GM23338 (cell line): Measurements from ENCODE around the gene USP2. TPM values are rescaled to one million over a fixed set of nuclear protein-coding genes. Genes with fewer than 3 reads are reported as not detected.
A peak's percentile ranks its signal among the peaks of the same experiment; 100 is the strongest.

Source experiments
- ATAC-seq: fragments of 200-7000 bp; cut with Tn5 transposase; 3 replicates; pipeline ENCODE4 v1.9.1; 2020
- DNase-seq: peaks from one replicate; pipeline ENCODE4 v3.0.0-alpha.2; 2015; ENCODE audit warnings: low spot score
- H2AFZ ChIP-seq: fragments of 200-600 bp; sonication (generic); 2 replicates; pipeline ENCODE4 v1.8.0; 2016; ENCODE audit warnings: antibody characterized with exemption, mild to moderate bottlenecking, moderate library complexity
- H3F3A ChIP-seq: fragments of 200-600 bp; sonication (generic); replicated peaks from 2 replicates; pipeline ENCODE4 v1.8.0; 2017; ENCODE audit warnings: antibody characterized with exemption, mixed run types, low read depth
- H3K27ac ChIP-seq: fragments of 200-600 bp; sonication (generic); 2 replicates; pipeline ENCODE4 v1.6.1; 2016; ENCODE audit warnings: low read depth
- H3K27me3 ChIP-seq: fragments of 200-600 bp; sonication (generic); 2 replicates; pipeline ENCODE4 v1.8.0; 2016; ENCODE audit warnings: mild to moderate bottlenecking, mixed run types, moderate library complexity; ENCODE audit not compliant: insufficient read depth
- H3K36me3 ChIP-seq: fragments of 200-600 bp; sonication (generic); 2 replicates; pipeline ENCODE4 v1.8.0; 2016; ENCODE audit warnings: mild to moderate bottlenecking; ENCODE audit not compliant: insufficient read depth
- H3K4me1 ChIP-seq: fragments of 200-600 bp; sonication (generic); 2 replicates; pipeline ENCODE4 v1.8.0; 2016; ENCODE audit warnings: mild to moderate bottlenecking, moderate library complexity; ENCODE audit not compliant: insufficient read depth
- H3K4me2 ChIP-seq: fragments of 200-600 bp; sonication (generic); 2 replicates; pipeline ENCODE4 v1.7.1; 2017; ENCODE audit warnings: mixed run types
- H3K4me3 ChIP-seq: fragments of 200-600 bp; sonication (generic); 2 replicates; pipeline ENCODE4 v1.6.1; 2016; ENCODE audit warnings: mixed run types
- H3K79me2 ChIP-seq: fragments of 200-600 bp; sonication (generic); replicated peaks from 2 replicates; pipeline ENCODE4 v1.8.0; 2017; ENCODE audit warnings: mild to moderate bottlenecking; ENCODE audit not compliant: insufficient read depth
- H3K9me2 ChIP-seq: fragments of 200-600 bp; sonication (generic); 2 replicates; pipeline ENCODE4 v1.8.0; 2017; ENCODE audit not compliant: insufficient read depth
- H4K20me1 ChIP-seq: fragments of 200-600 bp; sonication (generic); replicated peaks from 2 replicates; pipeline ENCODE4 v1.8.0; 2017; ENCODE audit warnings: mild to moderate bottlenecking; ENCODE audit not compliant: insufficient read depth
- H3K27ac Mint-ChIP-seq: 2 replicates; pipeline ENCODE4 v1.8.0; 2020; ENCODE audit warnings: inconsistent platforms, mild to moderate bottlenecking, moderate library complexity, mixed read lengths
- H3K27me3 Mint-ChIP-seq: 3 replicates; pipeline ENCODE4 v1.8.0; 2022; ENCODE audit warnings: low read depth, mild to moderate bottlenecking, moderate library complexity, mixed read lengths, inconsistent platforms; ENCODE audit not compliant: insufficient read depth, poor library complexity
- H3K36me3 Mint-ChIP-seq: 3 replicates; pipeline ENCODE4 v1.8.0; 2021; ENCODE audit warnings: low read depth, mild to moderate bottlenecking, inconsistent platforms, moderate library complexity, mixed read lengths
- H3K4me1 Mint-ChIP-seq: 3 replicates; pipeline ENCODE4 v1.8.0; 2020; ENCODE audit warnings: mild to moderate bottlenecking, inconsistent platforms, mixed read lengths
- H3K4me3 Mint-ChIP-seq: 3 replicates; pipeline ENCODE4 v1.8.0; 2021; ENCODE audit warnings: moderate library complexity, mild to moderate bottlenecking, inconsistent platforms, mixed read lengths
- H3K9me3 Mint-ChIP-seq: 3 replicates; pipeline ENCODE4 v1.8.0; 2020; ENCODE audit warnings: moderate library complexity, mild to moderate bottlenecking, inconsistent platforms, mixed read lengths
- CREB1 ChIP-seq: fragments of 250-450 bp; sonication (Bioruptor Pico); IDR thresholded peaks from 2 replicates; pipeline ENCODE4 v1.5.0; 2020; ENCODE audit warnings: low read depth, mild to moderate bottlenecking, moderate library complexity
- CTCF ChIP-seq, 2 experiments: fragments of 200-600 bp in 1 of 2; sonication (generic) in 1 of 2; conservative IDR thresholded peaks; 2 replicates each; pipeline versions ENCODE4 v1.5.1 to v1.6.1; 2016 to 2017; ENCODE audit warnings: antibody characterized with exemption in 2 of 2, low read depth in 2 of 2, mild to moderate bottlenecking in 2 of 2, moderate library complexity in 1 of 2
- ETS1 ChIP-seq: IDR thresholded peaks from 2 replicates; pipeline ENCODE4 v1.6.1; 2016; ENCODE audit warnings: antibody characterized with exemption
- EZH2phosphoT487 ChIP-seq: fragments of 200-600 bp; sonication (generic); IDR thresholded peaks from one replicate; pipeline ENCODE4 v1.8.1; 2018; ENCODE audit warnings: antibody characterized with exemption; ENCODE audit not compliant: unreplicated experiment
- JUNB ChIP-seq: IDR thresholded peaks from one replicate; pipeline ENCODE4 v1.6.1; 2016; ENCODE audit warnings: antibody characterized with exemption; ENCODE audit not compliant: unreplicated experiment
- NANOG ChIP-seq: IDR thresholded peaks from 2 replicates; pipeline ENCODE4 v1.6.1; 2016; ENCODE audit warnings: antibody characterized with exemption, borderline replicate concordance
- POLR2AphosphoS5 ChIP-seq: IDR thresholded peaks from 2 replicates; pipeline ENCODE4 v1.6.1; 2016; ENCODE audit warnings: antibody characterized with exemption, low read depth
- REST ChIP-seq: IDR thresholded peaks from one replicate; pipeline ENCODE4 v1.6.1; 2018; ENCODE audit warnings: antibody characterized with exemption; ENCODE audit not compliant: unreplicated experiment
- STAT1 ChIP-seq: IDR thresholded peaks from one replicate; pipeline ENCODE4 v1.6.1; 2016; ENCODE audit warnings: antibody characterized with exemption; ENCODE audit not compliant: unreplicated experiment
- ZNF114 ChIP-seq: fragments of 250-450 bp; sonication (Bioruptor Pico); IDR thresholded peaks from 2 replicates; pipeline ENCODE4 v1.5.0; 2020; ENCODE audit warnings: mild to moderate bottlenecking, moderate library complexity
- polyA plus RNA-seq: library from polyadenylated mRNA; unstranded; fragments of >200 nt; fragmentation: Nextera tagmentation; extraction: Ambion mirVana; gene quantifications from 2 replicates; pipeline ENCODE4 v1.2.1, GENCODE V29; 2016
- total RNA-seq: library from RNA; depleted of rRNA; stranded (reverse); fragments of >200 nt; shearing (Covaris generic); gene quantifications from 2 replicates; pipeline ENCODE4 v1.2.3, GENCODE V29; 2014
- TF ChIP-seq, protein P1 (sequence below): fragments of 250-450 bp; sonication (Bioruptor Pico); IDR thresholded peaks from 2 replicates; pipeline ENCODE4 v1.5.0; 2020; ENCODE audit warnings: mild to moderate bottlenecking, moderate library complexity

USP2 gene
- total and polyA plus RNA-seq, 2 experiments from 2014 or later: 4.9 to 5.0 TPM

- TF ChIP-seq, protein P1, sequence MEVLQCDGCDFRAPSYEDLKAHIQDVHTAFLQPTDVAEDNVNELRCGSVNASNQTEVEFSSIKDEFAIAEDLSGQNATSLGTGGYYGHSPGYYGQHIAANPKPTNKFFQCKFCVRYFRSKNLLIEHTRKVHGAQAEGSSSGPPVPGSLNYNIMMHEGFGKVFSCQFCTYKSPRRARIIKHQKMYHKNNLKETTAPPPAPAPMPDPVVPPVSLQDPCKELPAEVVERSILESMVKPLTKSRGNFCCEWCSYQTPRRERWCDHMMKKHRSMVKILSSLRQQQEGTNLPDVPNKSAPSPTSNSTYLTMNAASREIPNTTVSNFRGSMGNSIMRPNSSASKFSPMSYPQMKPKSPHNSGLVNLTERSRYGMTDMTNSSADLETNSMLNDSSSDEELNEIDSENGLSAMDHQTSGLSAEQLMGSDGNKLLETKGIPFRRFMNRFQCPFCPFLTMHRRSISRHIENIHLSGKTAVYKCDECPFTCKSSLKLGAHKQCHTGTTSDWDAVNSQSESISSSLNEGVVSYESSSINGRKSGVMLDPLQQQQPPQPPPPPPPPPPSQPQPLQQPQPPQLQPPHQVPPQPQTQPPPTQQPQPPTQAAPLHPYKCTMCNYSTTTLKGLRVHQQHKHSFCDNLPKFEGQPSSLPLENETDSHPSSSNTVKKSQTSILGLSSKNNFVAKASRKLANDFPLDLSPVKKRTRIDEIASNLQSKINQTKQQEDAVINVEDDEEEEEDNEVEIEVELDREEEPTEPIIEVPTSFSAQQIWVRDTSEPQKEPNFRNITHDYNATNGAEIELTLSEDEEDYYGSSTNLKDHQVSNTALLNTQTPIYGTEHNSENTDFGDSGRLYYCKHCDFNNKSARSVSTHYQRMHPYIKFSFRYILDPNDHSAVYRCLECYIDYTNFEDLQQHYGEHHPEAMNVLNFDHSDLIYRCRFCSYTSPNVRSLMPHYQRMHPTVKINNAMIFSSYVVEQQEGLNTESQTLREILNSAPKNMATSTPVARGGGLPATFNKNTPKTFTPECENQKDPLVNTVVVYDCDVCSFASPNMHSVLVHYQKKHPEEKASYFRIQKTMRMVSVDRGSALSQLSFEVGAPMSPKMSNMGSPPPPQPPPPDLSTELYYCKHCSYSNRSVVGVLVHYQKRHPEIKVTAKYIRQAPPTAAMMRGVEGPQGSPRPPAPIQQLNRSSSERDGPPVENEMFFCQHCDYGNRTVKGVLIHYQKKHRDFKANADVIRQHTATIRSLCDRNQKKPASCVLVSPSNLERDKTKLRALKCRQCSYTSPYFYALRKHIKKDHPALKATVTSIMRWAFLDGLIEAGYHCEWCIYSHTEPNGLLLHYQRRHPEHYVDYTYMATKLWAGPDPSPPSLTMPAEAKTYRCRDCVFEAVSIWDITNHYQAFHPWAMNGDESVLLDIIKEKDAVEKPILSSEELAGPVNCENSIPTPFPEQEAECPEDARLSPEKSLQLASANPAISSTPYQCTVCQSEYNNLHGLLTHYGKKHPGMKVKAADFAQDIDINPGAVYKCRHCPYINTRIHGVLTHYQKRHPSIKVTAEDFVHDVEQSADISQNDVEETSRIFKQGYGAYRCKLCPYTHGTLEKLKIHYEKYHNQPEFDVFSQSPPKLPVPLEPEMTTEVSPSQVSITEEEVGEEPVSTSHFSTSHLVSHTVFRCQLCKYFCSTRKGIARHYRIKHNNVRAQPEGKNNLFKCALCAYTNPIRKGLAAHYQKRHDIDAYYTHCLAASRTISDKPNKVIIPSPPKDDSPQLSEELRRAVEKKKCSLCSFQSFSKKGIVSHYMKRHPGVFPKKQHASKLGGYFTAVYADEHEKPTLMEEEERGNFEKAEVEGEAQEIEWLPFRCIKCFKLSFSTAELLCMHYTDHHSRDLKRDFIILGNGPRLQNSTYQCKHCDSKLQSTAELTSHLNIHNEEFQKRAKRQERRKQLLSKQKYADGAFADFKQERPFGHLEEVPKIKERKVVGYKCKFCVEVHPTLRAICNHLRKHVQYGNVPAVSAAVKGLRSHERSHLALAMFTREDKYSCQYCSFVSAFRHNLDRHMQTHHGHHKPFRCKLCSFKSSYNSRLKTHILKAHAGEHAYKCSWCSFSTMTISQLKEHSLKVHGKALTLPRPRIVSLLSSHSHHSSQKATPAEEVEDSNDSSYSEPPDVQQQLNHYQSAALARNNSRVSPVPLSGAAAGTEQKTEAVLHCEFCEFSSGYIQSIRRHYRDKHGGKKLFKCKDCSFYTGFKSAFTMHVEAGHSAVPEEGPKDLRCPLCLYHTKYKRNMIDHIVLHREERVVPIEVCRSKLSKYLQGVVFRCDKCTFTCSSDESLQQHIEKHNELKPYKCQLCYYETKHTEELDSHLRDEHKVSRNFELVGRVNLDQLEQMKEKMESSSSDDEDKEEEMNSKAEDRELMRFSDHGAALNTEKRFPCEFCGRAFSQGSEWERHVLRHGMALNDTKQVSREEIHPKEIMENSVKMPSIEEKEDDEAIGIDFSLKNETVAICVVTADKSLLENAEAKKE: peak; percentile 43; the same call in 1 of the 2 replicates
Measured at GRCh38 chr11:119416606-119417580, 35.4 kb upstream of the USP2 start (continued).

- ATAC-seq: no peak; the same call in 2 of the 3 replicates
- Histone ChIP-seq H3K9me2 (no peaks in the 10 kb centered on the region), H4K20me1 (peaks cover 10% of the 10 kb centered on the region), H3K27me3 (no peaks in the 10 kb centered on the region), H3K4me1 (peaks cover 29% of the 10 kb centered on the region), H3K79me2 (peaks cover 15% of the 10 kb centered on the region), H3F3A (peaks cover 32% of the 10 kb centered on the region), H3K27ac (no peak overlapping the region), H3K4me2 (no peak overlapping the region), H3K36me3 (peaks cover 16% of the 10 kb centered on the region), H3K4me3 (no peak overlapping the region), H2AFZ (no peak overlapping the region)
- Mint-ChIP-seq H3K4me1 (peaks cover 42% of the 10 kb centered on the region), H3K4me3 (no peak overlapping the region), H3K27ac (no peak overlapping the region), H3K27me3 (peaks cover 32% of the 10 kb centered on the region), H3K36me3 (peaks cover 53% of the 10 kb centered on the region), H3K9me3 (peaks cover 5% of the 10 kb centered on the region; the same call in 1 of the 3 replicates)
- no peak for DNase-seq
- TF ChIP-seq JUNB: no peak
- no peak for TF ChIP-seq EZH2phosphoT487
- no peak for TF ChIP-seq CREB1 (CRISPR knock-in tag)
- no peak for TF ChIP-seq POLR2AphosphoS5
- no peak for TF ChIP-seq ZNF114
- TF ChIP-seq STAT1: no peak
- no peak for TF ChIP-seq ETS1
- TF ChIP-seq REST: no peak
- no peak for TF ChIP-seq NANOG
- TF ChIP-seq CTCF (conservative IDR thresholded peaks at IDR 0.05; ENCODE audit: low read depth in 2 of 2): no peak
Measured at GRCh38 chr11:119415966-119416365, 34.5 kb upstream of the USP2 start.
